ENCODE measurements around the gene AP1S3.

Gene AP1S3

DNA sequence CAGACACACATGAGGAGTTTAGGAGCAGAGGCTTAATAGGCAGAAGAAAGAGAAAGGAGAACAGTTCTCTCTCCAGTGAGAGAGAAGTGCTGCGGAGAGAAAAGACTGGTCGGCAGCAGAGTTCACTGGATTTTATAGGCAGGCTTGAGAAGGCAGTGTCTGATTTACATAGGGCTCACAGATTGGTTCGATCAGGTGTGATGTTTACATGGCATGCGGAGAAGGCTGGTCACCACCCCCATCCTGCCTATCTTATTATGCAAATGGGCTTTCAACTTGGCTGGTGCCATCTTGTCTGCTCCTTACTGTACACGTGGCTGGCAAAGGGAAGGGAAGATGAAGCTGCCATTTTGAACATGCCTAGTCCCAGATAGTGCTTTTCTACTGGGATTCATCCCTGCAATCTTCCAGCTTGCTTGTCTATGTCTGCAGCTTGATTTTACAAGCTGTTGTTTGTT lies 113.4 kb downstream of the AP1S3 start:
- Histone ChIP-seq H3K9me3 (ENCODE audit: control insufficient read depth, insufficient read depth, low read depth, low read length) (no peaks in the 10 kb centered on the region), H3K36me3 (ENCODE audit: control insufficient read depth in 2 of 2, insufficient read depth in 1 of 2, low read length in 2 of 2) (no peaks in the 10 kb centered on the region), H3K4me1 (ENCODE audit: control insufficient read depth, insufficient read depth, low read length) (no peaks in the 10 kb centered on the region), H3K4me3 (ENCODE audit: low read depth, low read length) (no peak overlapping the region), H3K27ac (ENCODE audit: extremely low read depth, low read depth, low read length) (no peak overlapping the region)
- ChIA-PET CTCF (no interaction called here), POLR2A (no interaction called here)
- TF ChIP-seq TRIM28 (IDR thresholded peaks at IDR 0.05; ENCODE audit: borderline replicate concordance, low read length) (no peak), ZNF341 (tag by site-specific recombination; IDR thresholded peaks at IDR 0.05; ENCODE audit: low read depth) (no peak), ZNF416 (tag by site-specific recombination; IDR thresholded peaks at IDR 0.05) (no peak), ZNF600 (tag by site-specific recombination; IDR thresholded peaks at IDR 0.05) (no peak), ZNF544 (tag by site-specific recombination; IDR thresholded peaks at IDR 0.05) (no peak), ZBTB7A (tag by site-specific recombination; IDR thresholded peaks at IDR 0.05; ENCODE audit: low read depth) (no peak), SETDB1 (IDR thresholded peaks at IDR 0.05; ENCODE audit: insufficient read length, low read length) (no peak), ZNF366 (tag by site-specific recombination; conservative IDR thresholded peaks at IDR 0.05) (no peak), ZNF155 (tag by site-specific recombination; IDR thresholded peaks at IDR 0.05) (no peak), ZNF560 (tag by site-specific recombination; IDR thresholded peaks at IDR 0.05; ENCODE audit: borderline replicate concordance) (no peak), WT1 (tag by site-specific recombination; IDR thresholded peaks at IDR 0.05) (no peak), ZNF423 (tag by site-specific recombination; IDR thresholded peaks at IDR 0.05) (no peak)
- TF ChIP-seq, protein P1, sequence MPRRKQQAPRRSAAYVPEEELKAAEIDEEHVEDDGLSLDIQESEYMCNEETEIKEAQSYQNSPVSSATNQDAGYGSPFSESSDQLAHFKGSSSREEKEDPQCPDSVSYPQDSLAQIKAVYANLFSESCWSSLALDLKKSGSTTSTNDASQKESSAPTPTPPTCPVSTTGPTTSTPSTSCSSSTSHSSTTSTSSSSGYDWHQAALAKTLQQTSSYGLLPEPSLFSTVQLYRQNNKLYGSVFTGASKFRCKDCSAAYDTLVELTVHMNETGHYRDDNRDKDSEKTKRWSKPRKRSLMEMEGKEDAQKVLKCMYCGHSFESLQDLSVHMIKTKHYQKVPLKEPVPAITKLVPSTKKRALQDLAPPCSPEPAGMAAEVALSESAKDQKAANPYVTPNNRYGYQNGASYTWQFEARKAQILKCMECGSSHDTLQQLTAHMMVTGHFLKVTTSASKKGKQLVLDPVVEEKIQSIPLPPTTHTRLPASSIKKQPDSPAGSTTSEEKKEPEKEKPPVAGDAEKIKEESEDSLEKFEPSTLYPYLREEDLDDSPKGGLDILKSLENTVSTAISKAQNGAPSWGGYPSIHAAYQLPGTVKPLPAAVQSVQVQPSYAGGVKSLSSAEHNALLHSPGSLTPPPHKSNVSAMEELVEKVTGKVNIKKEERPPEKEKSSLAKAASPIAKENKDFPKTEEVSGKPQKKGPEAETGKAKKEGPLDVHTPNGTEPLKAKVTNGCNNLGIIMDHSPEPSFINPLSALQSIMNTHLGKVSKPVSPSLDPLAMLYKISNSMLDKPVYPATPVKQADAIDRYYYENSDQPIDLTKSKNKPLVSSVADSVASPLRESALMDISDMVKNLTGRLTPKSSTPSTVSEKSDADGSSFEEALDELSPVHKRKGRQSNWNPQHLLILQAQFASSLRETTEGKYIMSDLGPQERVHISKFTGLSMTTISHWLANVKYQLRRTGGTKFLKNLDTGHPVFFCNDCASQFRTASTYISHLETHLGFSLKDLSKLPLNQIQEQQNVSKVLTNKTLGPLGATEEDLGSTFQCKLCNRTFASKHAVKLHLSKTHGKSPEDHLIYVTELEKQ (tag by site-specific recombination; IDR thresholded peaks at IDR 0.05; ENCODE audit: borderline replicate concordance): no peak
- TF ChIP-seq, protein P2, sequence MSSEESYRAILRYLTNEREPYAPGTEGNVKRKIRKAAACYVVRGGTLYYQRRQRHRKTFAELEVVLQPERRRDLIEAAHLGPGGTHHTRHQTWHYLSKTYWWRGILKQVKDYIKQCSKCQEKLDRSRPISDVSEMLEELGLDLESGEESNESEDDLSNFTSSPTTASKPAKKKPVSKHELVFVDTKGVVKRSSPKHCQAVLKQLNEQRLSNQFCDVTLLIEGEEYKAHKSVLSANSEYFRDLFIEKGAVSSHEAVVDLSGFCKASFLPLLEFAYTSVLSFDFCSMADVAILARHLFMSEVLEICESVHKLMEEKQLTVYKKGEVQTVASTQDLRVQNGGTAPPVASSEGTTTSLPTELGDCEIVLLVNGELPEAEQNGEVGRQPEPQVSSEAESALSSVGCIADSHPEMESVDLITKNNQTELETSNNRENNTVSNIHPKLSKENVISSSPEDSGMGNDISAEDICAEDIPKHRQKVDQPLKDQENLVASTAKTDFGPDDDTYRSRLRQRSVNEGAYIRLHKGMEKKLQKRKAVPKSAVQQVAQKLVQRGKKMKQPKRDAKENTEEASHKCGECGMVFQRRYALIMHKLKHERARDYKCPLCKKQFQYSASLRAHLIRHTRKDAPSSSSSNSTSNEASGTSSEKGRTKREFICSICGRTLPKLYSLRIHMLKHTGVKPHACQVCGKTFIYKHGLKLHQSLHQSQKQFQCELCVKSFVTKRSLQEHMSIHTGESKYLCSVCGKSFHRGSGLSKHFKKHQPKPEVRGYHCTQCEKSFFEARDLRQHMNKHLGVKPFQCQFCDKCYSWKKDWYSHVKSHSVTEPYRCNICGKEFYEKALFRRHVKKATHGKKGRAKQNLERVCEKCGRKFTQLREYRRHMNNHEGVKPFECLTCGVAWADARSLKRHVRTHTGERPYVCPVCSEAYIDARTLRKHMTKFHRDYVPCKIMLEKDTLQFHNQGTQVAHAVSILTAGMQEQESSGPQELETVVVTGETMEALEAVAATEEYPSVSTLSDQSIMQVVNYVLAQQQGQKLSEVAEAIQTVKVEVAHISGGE (tag by site-specific recombination; conservative IDR thresholded peaks at IDR 0.05; ENCODE audit: low read depth): no peak

DNA sequence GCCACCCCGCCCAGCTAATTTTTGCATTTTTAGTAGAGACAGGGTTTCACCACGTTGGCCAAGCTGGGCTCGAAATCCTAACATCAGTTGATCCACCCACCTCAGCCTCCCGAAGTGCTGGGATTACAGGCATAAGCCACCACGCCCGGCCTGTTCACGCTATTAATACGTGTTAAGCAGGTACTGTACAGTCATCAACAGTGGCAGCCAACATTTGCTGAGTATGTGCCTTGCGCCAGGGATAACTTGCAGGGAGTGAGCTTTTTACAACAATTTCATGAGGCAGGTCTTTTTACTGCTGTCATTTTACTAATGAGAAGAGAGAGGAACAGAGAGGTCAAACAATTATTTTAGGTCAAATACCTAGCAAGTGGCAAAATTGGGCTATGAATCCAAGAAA lies 115.2 kb downstream of the AP1S3 start:
- POLR2A ChIA-PET: no interaction called here

DNA sequence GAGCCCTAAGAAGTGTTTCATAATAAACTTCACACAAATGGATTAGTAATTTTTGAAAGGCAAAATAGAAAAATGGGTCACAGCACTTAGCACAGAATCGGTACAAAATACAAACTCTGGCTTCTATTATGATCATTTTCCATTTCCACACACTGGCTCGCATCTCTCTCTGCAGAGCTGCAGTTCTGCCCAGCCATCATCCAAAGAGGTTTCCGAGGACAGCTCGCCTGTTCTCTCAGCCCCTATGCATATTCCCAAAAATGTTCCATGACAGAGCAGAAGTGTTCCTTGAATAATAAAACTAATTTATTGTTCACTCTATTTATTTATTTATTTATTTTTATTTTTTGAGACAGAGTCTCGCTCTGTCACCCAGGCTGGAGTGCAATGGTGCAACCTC lies 115.6 kb downstream of the AP1S3 start:
- POLR2A ChIA-PET: no interaction called here
- Histone ChIP-seq H3K4me3 (ENCODE audit: low read depth, low read length) (no peak overlapping the region), H3K9me3 (ENCODE audit: control insufficient read depth, insufficient read depth, low read depth, low read length) (no peaks in the 10 kb centered on the region), H3K27ac (ENCODE audit: extremely low read depth, low read depth, low read length) (no peak overlapping the region), H3K36me3 (ENCODE audit: control insufficient read depth in 2 of 2, insufficient read depth in 1 of 2, low read length in 2 of 2) (no peaks in the 10 kb centered on the region), H3K4me1 (ENCODE audit: control insufficient read depth, insufficient read depth, low read length) (no peaks in the 10 kb centered on the region)
- CTCF ChIA-PET: interaction anchor here (0.7 kb wide), 1 partner anchor 806 kb away, joined by 4 read pairs; no protein-coding TSS in a partner anchor
- no peak for TF ChIP-seq ZNF350 (tag by site-specific recombination; IDR thresholded peaks at IDR 0.05)
- TF ChIP-seq FEZF1 (tag by site-specific recombination; IDR thresholded peaks at IDR 0.05): no peak
- TF ChIP-seq ZNF433 (tag by site-specific recombination; IDR thresholded peaks at IDR 0.05; ENCODE audit: low read depth): no peak
- no peak for TF ChIP-seq ZNF266 (tag by site-specific recombination; IDR thresholded peaks at IDR 0.05; ENCODE audit: low read depth)
- TF ChIP-seq, protein P3, sequence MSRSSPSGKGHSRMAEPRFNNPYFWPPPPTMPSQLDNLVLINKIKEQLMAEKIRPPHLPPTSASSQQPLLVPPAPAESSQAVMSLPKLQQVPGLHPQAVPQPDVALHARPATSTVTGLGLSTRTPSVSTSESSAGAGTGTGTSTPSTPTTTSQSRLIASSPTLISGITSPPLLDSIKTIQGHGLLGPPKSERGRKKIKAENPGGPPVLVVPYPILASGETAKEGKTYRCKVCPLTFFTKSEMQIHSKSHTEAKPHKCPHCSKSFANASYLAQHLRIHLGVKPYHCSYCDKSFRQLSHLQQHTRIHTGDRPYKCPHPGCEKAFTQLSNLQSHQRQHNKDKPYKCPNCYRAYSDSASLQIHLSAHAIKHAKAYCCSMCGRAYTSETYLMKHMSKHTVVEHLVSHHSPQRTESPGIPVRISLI (tag by site-specific recombination; IDR thresholded peaks at IDR 0.05): no peak
- TF ChIP-seq, protein P4, sequence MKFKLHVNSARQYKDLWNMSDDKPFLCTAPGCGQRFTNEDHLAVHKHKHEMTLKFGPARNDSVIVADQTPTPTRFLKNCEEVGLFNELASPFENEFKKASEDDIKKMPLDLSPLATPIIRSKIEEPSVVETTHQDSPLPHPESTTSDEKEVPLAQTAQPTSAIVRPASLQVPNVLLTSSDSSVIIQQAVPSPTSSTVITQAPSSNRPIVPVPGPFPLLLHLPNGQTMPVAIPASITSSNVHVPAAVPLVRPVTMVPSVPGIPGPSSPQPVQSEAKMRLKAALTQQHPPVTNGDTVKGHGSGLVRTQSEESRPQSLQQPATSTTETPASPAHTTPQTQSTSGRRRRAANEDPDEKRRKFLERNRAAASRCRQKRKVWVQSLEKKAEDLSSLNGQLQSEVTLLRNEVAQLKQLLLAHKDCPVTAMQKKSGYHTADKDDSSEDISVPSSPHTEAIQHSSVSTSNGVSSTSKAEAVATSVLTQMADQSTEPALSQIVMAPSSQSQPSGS (tag by site-specific recombination; IDR thresholded peaks at IDR 0.05; ENCODE audit: low read depth): no peak
- TF ChIP-seq SP2 (tag by site-specific recombination; IDR thresholded peaks at IDR 0.05): no peak
- no peak for TF ChIP-seq ZNF623 (tag by site-specific recombination; IDR thresholded peaks at IDR 0.05)
- TF ChIP-seq ZFP69B (tag by site-specific recombination; IDR thresholded peaks at IDR 0.05): no peak

More for the DNA sequence above, 115.2 kb downstream of the AP1S3 start:
- no peak overlapping the region for H3K4me3 ChIP-seq (ENCODE audit: low read depth, low read length)
- CTCF ChIA-PET: no interaction called here
- no peaks in the 10 kb centered on the region for H3K9me3 ChIP-seq (ENCODE audit: control insufficient read depth, insufficient read depth, low read depth, low read length)
- H3K27ac ChIP-seq (ENCODE audit: extremely low read depth, low read depth, low read length): no peak overlapping the region
- TF ChIP-seq ZNF404 (tag by site-specific recombination; IDR thresholded peaks at IDR 0.05) (no peak), ZNF830 (tag by site-specific recombination; IDR thresholded peaks at IDR 0.05; ENCODE audit: low read depth) (no peak), ZNF677 (tag by site-specific recombination; IDR thresholded peaks at IDR 0.05) (no peak), ZSCAN23 (tag by site-specific recombination; IDR thresholded peaks at IDR 0.05) (no peak), GFI1B (tag by site-specific recombination; IDR thresholded peaks at IDR 0.05) (no peak)
- H3K4me1 ChIP-seq (ENCODE audit: control insufficient read depth, insufficient read depth, low read length): no peaks in the 10 kb centered on the region
- H3K36me3 ChIP-seq (ENCODE audit: control insufficient read depth in 2 of 2, insufficient read depth in 1 of 2, low read length in 2 of 2): no peaks in the 10 kb centered on the region

All from HEK293 (cell line).